ENCODE results near the gene TRPC4.

The TRPC4 gene

GRCh38 chr13:37657956-37658355 lies 211.6 kb downstream of the TRPC4 start:
- DNase-seq (ENCODE audit: low read depth in 2 of 2): no peak

- no peak for DNase-seq (ENCODE audit: low read depth in 2 of 2)
These were observed 212.4 kb downstream of the TRPC4 start for GRCh38 chr13:37657134-37657533.

- no peak for DNase-seq (ENCODE audit: low read depth in 2 of 2)
These were observed 213.2 kb downstream of the TRPC4 start for GRCh38 chr13:37656247-37656940.

GRCh38 chr13:37652596-37652995 lies 217.0 kb downstream of the TRPC4 start:
- DNase-seq (ENCODE audit: low read depth in 2 of 2): no peak

- no peak for DNase-seq (ENCODE audit: low read depth in 2 of 2)
These were observed 217.7 kb downstream of the TRPC4 start for GRCh38 chr13:37651891-37652290.

GRCh38 chr13:37648609-37649008 lies 221.0 kb downstream of the TRPC4 start:
- no peak for DNase-seq (ENCODE audit: low read depth in 2 of 2)

GRCh38 chr13:37647031-37647650 lies 222.4 kb downstream of the TRPC4 start:
- DNase-seq (ENCODE audit: low read depth in 2 of 2): no peak

GRCh38 chr13:37646531-37646930 lies 223.0 kb downstream of the TRPC4 start:
- no peak for DNase-seq (ENCODE audit: low read depth in 2 of 2)

GRCh38 chr13:37645181-37645740 lies 224.3 kb downstream of the TRPC4 start:
- DNase-seq (ENCODE audit: low read depth in 2 of 2): no peak

GRCh38 chr13:37641391-37641790 lies 228.2 kb downstream of the TRPC4 start:
- no peak for DNase-seq (ENCODE audit: low read depth in 2 of 2)

- DNase-seq (ENCODE audit: low read depth in 2 of 2): no peak
These were observed 229.1 kb downstream of the TRPC4 start for GRCh38 chr13:37640499-37640898.

- no peak for DNase-seq (ENCODE audit: low read depth in 2 of 2)
These were observed 232.9 kb downstream of the TRPC4 start for GRCh38 chr13:37636701-37637100.

- no peak for DNase-seq (ENCODE audit: low read depth in 2 of 2)
These were observed 237.3 kb downstream of the TRPC4 start for GRCh38 chr13:37632294-37632693.

GRCh38 chr13:37627428-37627827 lies 242.1 kb downstream of the TRPC4 start:
- DNase-seq (ENCODE audit: low read depth in 2 of 2): no peak

GRCh38 chr13:37621811-37622361 lies 247.7 kb downstream of the TRPC4 start:
- DNase-seq (ENCODE audit: low read depth in 2 of 2): no peak

GRCh38 chr13:37618554-37618953 lies 251.0 kb downstream of the TRPC4 start:
- DNase-seq (ENCODE audit: low read depth in 2 of 2): no peak

- DNase-seq (ENCODE audit: low read depth in 2 of 2): no peak
These were observed 252.4 kb downstream of the TRPC4 start for GRCh38 chr13:37617173-37617572.

GRCh38 chr13:37616131-37616530 lies 253.4 kb downstream of the TRPC4 start:
- no peak for DNase-seq (ENCODE audit: low read depth in 2 of 2)

GRCh38 chr13:37615276-37615675 lies 254.3 kb downstream of the TRPC4 start:
- DNase-seq (ENCODE audit: low read depth in 2 of 2): no peak

GRCh38 chr13:37613638-37614037 lies 255.9 kb downstream of the TRPC4 start:
- no peak for DNase-seq (ENCODE audit: low read depth in 2 of 2)

- DNase-seq (ENCODE audit: low read depth in 2 of 2): no peak
These were observed 256.3 kb downstream of the TRPC4 start for GRCh38 chr13:37613236-37613635.

- no peak for DNase-seq (ENCODE audit: low read depth in 2 of 2)
These were observed 260.7 kb downstream of the TRPC4 start for GRCh38 chr13:37608750-37609339.

Measured in activated CD8-positive, alpha-beta memory T cell treated with anti-CD3 and anti-CD28 coated beads for 4 hours (primary cell).